ENCODE data around the gene ST8SIA1.

The ST8SIA1 gene

GRCh38 chr12:22283508-22283907 is 51.0 kb downstream of the ST8SIA1 start:
- DNase-seq (ENCODE audit: low read depth in 1 of 2, low spot score in 1 of 2), result no peak

GRCh38 chr12:22283006-22283506 is 51.5 kb downstream of the ST8SIA1 start:
- DNase-seq (ENCODE audit: low read depth in 1 of 2, low spot score in 1 of 2), result no peak

DNA sequence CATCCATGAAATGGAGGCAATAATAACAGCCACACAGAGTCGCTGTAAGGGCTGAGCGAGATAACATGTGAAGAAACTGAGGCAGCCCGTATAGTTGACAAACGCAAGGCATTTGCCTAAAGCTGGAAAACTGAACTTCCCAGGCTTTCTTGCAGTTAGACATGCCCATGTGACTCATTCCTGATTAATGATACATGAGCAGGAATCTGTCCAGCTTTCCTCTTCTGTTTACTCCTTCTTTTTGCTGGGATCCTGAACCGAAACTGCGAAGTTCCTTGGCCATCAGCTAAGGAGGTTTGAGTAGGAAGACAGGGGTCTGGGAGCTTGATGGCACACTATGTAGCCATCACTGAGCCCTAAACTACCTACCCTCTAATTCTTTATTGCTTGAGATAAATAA is 52.2 kb downstream of the ST8SIA1 start:
- DNase-seq (ENCODE audit: low read depth in 1 of 2, low spot score in 1 of 2), result no peak

DNA sequence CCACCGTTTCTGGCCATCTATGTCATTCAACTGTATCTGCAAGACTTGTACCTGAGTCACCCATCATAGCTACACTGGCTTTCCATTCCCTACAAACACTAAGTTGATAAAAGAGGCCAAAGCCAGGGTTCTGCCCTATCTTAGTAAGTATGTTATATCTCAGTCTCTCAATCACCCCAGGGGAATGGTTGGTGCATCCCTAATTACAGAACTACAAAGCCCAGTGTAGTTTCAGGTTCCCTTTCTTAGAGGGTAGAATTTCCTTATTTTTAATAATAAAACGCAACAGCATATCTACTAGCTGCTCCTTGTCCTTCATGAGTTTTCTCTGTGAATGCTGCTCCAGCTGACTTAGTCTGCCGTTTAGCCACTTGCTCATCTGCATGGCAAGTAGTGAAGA is 57.6 kb downstream of the ST8SIA1 start:
- DNase-seq (ENCODE audit: low read depth in 1 of 2, low spot score in 1 of 2), result no peak

DNA sequence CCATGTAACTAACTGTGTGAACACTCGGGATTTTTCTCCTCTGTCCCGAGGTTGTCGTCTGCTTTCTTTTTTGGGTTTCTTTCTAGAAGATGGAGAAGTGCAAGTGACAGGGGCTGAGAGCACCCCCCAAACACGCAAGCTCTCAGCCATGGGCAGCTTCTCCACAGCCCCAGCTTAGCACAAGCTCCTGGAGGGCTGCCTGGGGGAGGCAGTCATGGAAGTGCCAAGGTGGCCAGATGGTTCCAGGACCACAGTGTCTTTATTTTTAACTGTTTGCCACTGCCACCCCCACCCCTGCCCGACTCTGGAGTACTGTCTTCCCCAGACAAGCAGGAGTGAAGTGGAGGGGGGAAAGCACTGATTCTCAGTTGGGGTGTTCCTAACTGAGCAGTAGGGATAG is 58.2 kb downstream of the ST8SIA1 start:
- DNase-seq (ENCODE audit: low read depth in 1 of 2, low spot score in 1 of 2), result no peak

DNA sequence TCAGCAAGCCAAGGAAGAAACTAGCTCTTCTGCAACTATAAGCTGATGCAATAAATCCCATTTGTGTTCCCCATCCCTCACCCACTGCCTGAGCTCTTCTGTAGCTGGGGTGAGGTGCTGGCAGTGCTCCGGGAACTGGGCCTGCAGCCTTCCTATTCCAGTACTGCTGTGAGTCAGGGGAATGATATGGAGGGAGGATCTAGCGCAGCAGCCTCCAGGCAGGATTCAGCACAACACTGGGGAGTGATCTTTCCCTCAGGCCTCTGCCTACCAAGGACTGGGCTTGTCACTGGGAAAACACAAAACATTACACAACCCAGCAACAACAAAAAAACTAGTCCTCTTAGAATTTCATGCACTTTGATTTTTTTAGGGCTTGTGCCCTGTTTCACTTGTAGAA is 58.7 kb downstream of the ST8SIA1 start:
- no peak for DNase-seq (ENCODE audit: low read depth in 1 of 2, low spot score in 1 of 2)

GRCh38 chr12:22272335-22273151 is 62.0 kb downstream of the ST8SIA1 start:
- DNase-seq (ENCODE audit: low read depth in 1 of 2, low spot score in 1 of 2), result no peak

- no peak for DNase-seq (ENCODE audit: low read depth in 1 of 2, low spot score in 1 of 2)
Observed at GRCh38 chr12:22271023-22271422, 63.5 kb downstream of the ST8SIA1 start.

DNA sequence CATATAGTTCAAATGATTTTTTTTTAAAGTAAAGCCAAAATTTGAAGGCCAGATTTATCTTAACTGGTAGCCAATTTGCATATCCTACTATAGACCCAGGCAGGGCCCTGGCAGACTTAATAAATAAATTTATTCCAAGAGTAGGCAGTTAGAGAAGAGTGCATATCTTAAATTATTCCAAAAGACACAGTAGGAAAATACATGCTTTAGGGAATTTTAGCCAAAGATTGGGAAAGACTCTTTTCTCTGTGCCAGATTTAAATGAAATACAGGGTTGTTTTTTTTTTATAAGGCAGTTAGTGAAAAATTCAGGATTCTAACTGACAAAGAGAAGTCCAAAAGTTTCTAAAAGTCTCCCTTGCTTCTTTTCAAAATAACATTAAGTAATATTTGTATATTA is 65.5 kb downstream of the ST8SIA1 start:
- no peak for DNase-seq (ENCODE audit: low read depth in 1 of 2, low spot score in 1 of 2)

DNA sequence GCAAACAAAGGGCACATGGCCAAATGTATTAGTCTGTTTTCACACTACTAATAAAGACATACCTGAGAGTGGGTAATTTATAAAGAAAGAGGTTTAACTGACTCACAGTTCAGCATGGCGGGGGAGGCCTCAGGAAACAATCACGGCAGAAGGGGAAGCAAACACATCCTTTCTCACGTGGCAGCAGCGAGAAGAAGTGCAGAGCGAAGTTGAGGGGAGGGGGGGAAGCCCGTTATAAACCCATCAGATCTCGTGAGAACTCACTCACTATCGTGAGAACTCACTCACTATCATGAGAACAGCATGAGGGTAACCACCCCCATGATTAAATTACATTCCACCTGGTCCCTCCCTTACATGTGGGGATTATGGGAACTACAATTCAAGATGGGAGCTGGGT is 66.1 kb downstream of the ST8SIA1 start:
- no peak for DNase-seq (ENCODE audit: low read depth in 1 of 2, low spot score in 1 of 2)

DNA sequence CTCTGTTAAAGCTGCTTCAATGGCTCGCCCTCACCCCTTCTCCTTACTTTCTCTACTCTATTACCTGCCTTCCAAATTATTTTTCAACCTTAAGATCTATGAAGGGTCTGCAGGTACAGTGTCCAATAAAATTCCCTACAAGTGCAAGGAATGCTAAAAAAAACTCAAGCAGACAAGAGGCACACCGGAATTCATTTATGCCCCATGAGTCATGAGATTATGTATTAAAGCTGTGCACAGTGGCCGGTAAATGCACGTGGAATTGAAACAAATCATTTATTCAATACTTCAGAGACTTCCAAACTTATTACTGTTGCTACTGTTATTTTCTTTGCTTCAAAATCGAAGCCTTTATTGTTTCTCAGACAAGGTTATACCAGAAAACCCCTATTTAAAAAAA is 68.4 kb downstream of the ST8SIA1 start:
- DNase-seq (ENCODE audit: low read depth in 1 of 2, low spot score in 1 of 2), result no peak

- DNase-seq (ENCODE audit: low read depth in 1 of 2, low spot score in 1 of 2), result no peak
Observed at GRCh38 chr12:22264380-22264779, 70.1 kb downstream of the ST8SIA1 start.

DNA sequence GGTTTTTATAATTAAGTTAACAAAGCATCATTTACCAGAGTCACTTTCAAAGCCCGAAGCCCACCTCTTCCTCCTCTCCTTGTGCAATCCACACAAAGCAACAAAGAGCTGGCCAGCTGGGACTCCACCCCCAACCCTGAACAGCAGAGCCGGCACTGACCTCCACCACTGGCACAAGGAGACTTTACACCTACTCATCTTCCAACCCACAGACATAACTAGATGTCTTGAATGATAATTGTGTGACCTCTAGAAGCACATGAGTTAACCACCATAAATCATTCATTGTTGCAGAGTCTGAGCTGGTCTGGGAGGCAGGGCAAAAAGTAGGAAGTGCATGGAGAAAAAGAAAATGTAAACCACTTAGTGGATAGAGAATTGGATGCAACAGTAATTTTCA is 72.2 kb downstream of the ST8SIA1 start:
- no peak for DNase-seq (ENCODE audit: low read depth in 1 of 2, low spot score in 1 of 2)

DNA sequence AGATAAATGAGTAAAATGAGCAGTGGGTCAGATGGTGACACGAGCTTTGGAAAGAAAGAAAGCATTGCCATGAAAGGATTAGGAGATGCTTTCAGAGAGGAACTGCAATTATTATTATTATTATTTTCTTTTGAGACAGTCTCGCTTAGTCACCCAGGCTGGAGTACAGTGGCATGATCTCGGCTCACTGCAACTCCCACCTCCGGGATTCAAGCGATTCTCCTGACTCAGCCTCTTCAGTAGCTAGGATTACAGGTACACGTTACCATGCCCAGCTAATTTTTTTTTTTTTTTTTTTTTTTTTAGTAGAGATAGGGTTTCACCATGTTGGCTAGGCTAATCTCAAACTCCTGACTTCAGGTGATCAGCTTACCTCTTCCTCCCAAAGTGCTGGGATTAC is 77.4 kb downstream of the ST8SIA1 start:
- no peak for DNase-seq (ENCODE audit: low read depth in 1 of 2, low spot score in 1 of 2)

- DNase-seq (ENCODE audit: low read depth in 1 of 2, low spot score in 1 of 2), result no peak
Observed at GRCh38 chr12:22256605-22257004, 77.9 kb downstream of the ST8SIA1 start.

DNA sequence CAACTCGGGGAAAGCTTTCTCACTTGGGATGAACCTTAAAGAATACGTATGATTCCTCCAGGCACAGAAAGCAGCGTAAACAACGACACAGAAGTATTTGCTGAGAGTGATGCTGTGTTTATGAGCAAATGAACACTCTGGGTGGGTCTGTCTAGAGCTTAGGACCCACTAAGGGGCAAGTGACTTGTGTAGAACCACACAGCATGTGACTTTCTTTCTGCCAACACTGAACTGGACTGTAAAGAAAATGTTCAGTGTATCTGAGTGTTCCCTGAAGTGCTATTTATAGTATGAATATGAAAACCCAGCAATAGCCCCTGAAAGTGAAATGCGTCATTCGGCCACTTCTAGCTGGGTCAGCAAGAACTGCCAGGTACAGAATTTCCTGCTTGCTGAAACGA is 78.5 kb downstream of the ST8SIA1 start:
- DNase-seq (ENCODE audit: low read depth in 1 of 2, low spot score in 1 of 2), result no peak

DNA sequence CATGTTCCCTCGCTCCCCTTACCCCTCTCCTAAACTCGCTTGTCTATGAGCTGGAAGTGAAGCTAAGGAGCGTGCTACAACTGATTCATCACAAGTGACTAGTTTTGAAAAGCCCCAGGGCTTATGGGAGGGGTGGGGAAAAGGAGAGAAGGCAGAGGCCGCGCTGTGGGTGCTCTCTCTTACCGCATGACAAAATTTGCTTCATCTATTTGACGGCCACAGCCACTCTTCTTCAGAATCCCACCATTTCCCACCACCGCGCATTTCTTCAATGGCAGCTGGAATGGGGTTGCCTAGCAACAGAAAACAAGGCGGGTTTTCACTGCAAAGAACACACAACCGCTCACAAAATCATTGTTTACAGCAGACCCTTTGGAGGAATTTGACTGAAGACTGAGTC is 79.4 kb downstream of the ST8SIA1 start:
- DNase-seq (ENCODE audit: low read depth in 1 of 2, low spot score in 1 of 2), result no peak

DNA sequence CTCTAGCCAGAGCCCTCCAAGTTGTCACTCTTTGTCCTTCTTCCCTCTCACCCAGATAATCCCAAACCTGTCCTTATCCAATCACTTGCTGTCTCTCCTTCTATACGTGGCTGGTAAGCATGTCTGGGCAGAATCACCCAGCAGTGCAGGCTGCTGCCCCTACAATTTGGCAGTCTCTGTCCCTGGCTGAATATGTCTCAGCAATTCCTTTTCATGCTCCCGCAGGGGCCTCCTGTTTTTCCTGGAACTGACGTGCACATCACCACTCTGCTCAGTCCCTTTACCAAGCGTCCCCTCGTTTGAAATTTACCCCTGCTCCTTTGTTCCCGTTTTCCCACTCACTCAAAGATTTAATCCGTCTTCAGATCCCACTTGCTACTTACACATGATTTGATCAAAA is 80.0 kb downstream of the ST8SIA1 start:
- no peak for DNase-seq (ENCODE audit: low read depth in 1 of 2, low spot score in 1 of 2)

- no peak for DNase-seq (ENCODE audit: low read depth in 1 of 2, low spot score in 1 of 2)
Observed at GRCh38 chr12:22252057-22252456, 82.5 kb downstream of the ST8SIA1 start.

GRCh38 chr12:22250762-22251161 is 83.7 kb downstream of the ST8SIA1 start:
- no peak for DNase-seq (ENCODE audit: low read depth in 1 of 2, low spot score in 1 of 2)

GRCh38 chr12:22248571-22249115 is 85.9 kb downstream of the ST8SIA1 start:
- no peak for DNase-seq (ENCODE audit: low read depth in 1 of 2, low spot score in 1 of 2)

DNA sequence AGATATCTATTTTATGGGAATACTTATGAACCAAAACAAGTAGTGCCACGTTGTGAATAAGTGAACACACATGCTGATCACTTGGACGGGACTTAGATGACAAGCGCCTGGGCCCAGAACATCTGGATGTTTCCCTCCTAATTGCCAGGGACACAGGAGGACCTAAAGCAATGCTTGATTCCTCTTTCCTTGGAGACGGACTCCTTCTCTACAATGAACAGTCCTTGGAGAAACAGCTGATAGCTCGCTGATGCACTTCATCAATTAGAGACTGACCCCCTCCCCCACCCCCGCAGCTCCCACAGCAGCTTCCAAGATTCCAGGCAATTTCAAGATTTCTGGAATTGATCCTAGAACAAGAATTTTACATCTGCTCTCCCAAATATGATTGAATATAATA is 86.4 kb downstream of the ST8SIA1 start:
- no peak for DNase-seq (ENCODE audit: low read depth in 1 of 2, low spot score in 1 of 2)

Measured in activated CD4-positive, alpha-beta T cell treated with anti-CD3 and anti-CD28 coated beads, Interleukin-2, amount 50 U/mL, for 24 hours (primary cell).